ENCODE measurements around the gene UTP15.

UTP15 gene

GRCh38 chr5:73623060-73623459 is 57.5 kb downstream of the UTP15 start:
- no peak for TF ChIP-seq CTCF (conservative IDR thresholded peaks at IDR 0.05; ENCODE audit: low read depth, low read length)
- no peak overlapping the region for H3K4me3 ChIP-seq (ENCODE audit: low read depth, low read length)
- no peak for DNase-seq (ENCODE audit: low read depth)

- TF ChIP-seq CTCF (conservative IDR thresholded peaks at IDR 0.05; ENCODE audit: low read depth, low read length), result no peak
- H3K4me3 ChIP-seq (ENCODE audit: low read depth, low read length), result no peak overlapping the region
Observed at GRCh38 chr5:73623901-73624404, 58.4 kb downstream of the UTP15 start.

GRCh38 chr5:73624888-73625287 is 59.3 kb downstream of the UTP15 start:
- no peak for DNase-seq (ENCODE audit: low read depth)
- TF ChIP-seq CTCF (conservative IDR thresholded peaks at IDR 0.05; ENCODE audit: low read depth, low read length), result no peak
- no peak overlapping the region for H3K4me3 ChIP-seq (ENCODE audit: low read depth, low read length)

More at GRCh38 chr5:73623901-73624404, 58.4 kb downstream of the UTP15 start:
- DNase-seq (ENCODE audit: low read depth), result no peak

GRCh38 chr5:73625372-73625943 is 59.9 kb downstream of the UTP15 start:
- TF ChIP-seq CTCF (conservative IDR thresholded peaks at IDR 0.05; ENCODE audit: low read depth, low read length), result no peak
- peak overlapping the region; percentile 75 for H3K4me3 ChIP-seq (ENCODE audit: low read depth, low read length)
- DNase-seq (ENCODE audit: low read depth), result peak; percentile 48

GRCh38 chr5:73625944-73626811 is 60.6 kb downstream of the UTP15 start, which contains the start of gene ARHGEF28:
ARHGEF28 (plus strand) TSS chr5:73626196; CDS start chr5:73684852, 58,656 bp downstream.
- no peak for TF ChIP-seq CTCF (conservative IDR thresholded peaks at IDR 0.05; ENCODE audit: low read depth, low read length)
- H3K4me3 ChIP-seq (ENCODE audit: low read depth, low read length), result peak within 1 kb of the TSS; percentile 75
- peak; percentile 47 for DNase-seq (ENCODE audit: low read depth)

- DNase-seq (ENCODE audit: low read depth), result no peak
- peak overlapping the region; percentile 75 for H3K4me3 ChIP-seq (ENCODE audit: low read depth, low read length)
- no peak for TF ChIP-seq CTCF (conservative IDR thresholded peaks at IDR 0.05; ENCODE audit: low read depth, low read length)
Observed at GRCh38 chr5:73626814-73627313, 61.3 kb downstream of the UTP15 start.
